OCI-LY7 (cell line): ENCODE measurements around the gene DDX20. TPM values are rescaled to one million over a fixed set of nuclear protein-coding genes. Genes with fewer than 3 reads are reported as not detected.

ENCODE experiments used
- BruUV-seq: library from RNA; stranded (reverse); fragments of 400-500 nt; replicated peaks from 2 replicates; lab custom pipeline; 2021; lab: Mats Ljungman, UMichigan
- CTCF ChIA-PET: fragments of 300-600 bp; sonication (Branson Sonifier 250); formaldehyde crosslinking; loops from one replicate; lab custom pipeline; 2022; ENCODE audit warnings: antibody characterized with exemption; ENCODE audit not compliant: unreplicated experiment; lab: Charles Lee
- POLR2A ChIA-PET: fragments of 300-600 bp; sonication (Branson Sonifier 250); formaldehyde crosslinking; loops from one replicate; lab custom pipeline; 2022; ENCODE audit warnings: antibody characterized with exemption; lab: Charles Lee
- DNase-seq: peaks from one replicate; pipeline ENCODE4 v3.0.0-alpha.2; 2015; ENCODE audit warnings: low spot score
- H2AFZ ChIP-seq: fragments of 200-600 bp; sonication (generic), shearing (Covaris generic); 2 replicates; pipeline ENCODE4 v1.6.1; 2014; ENCODE audit warnings: mild to moderate bottlenecking, antibody characterized with exemption, low read length, moderate library complexity
- H3K27ac ChIP-seq: fragments of 200-600 bp; sonication (generic); 2 replicates; pipeline ENCODE4 v1.5.1; 2014; ENCODE audit warnings: mixed run types, low read depth, mild to moderate bottlenecking, moderate library complexity, low read length, inconsistent platforms; ENCODE audit not compliant: poor library complexity, severe bottlenecking
- H3K36me3 ChIP-seq: fragments of 200-600 bp; sonication (generic); 2 replicates; pipeline ENCODE4 v1.6.1; 2014; ENCODE audit warnings: mild to moderate bottlenecking, antibody characterized with exemption, low read length, moderate library complexity, mixed read lengths; ENCODE audit not compliant: insufficient read depth
- H3K4me1 ChIP-seq: fragments of 200-600 bp; sonication (generic); 2 replicates; pipeline ENCODE4 v1.5.1; 2014; ENCODE audit warnings: mild to moderate bottlenecking, low read length; ENCODE audit not compliant: insufficient read depth, poor library complexity, severe bottlenecking
- H3K4me2 ChIP-seq: fragments of 200-600 bp; sonication (generic); 2 replicates; pipeline ENCODE4 v1.6.1; 2014; ENCODE audit warnings: mild to moderate bottlenecking, low read length
- H3K4me3 ChIP-seq: fragments of 200-600 bp; sonication (generic); 2 replicates; pipeline ENCODE4 v1.5.1; 2014; ENCODE audit warnings: mild to moderate bottlenecking, low read depth, low read length; ENCODE audit not compliant: poor library complexity, severe bottlenecking
- H3K79me2 ChIP-seq: fragments of 200-600 bp; sonication (generic); 2 replicates; pipeline ENCODE4 v1.6.1; 2016; ENCODE audit warnings: low read depth, mild to moderate bottlenecking, low read length, moderate library complexity, mixed read lengths; ENCODE audit not compliant: insufficient read depth
- H3K9me2 ChIP-seq: fragments of 200-600 bp; sonication (generic); 2 replicates; pipeline ENCODE4 v1.6.1; 2016; ENCODE audit warnings: mild to moderate bottlenecking, low read length, mixed read lengths; ENCODE audit not compliant: insufficient read depth
- H3K9me3 ChIP-seq: fragments of 200-600 bp; sonication (generic); 2 replicates; pipeline ENCODE4 v1.6.1; 2014; ENCODE audit warnings: mild to moderate bottlenecking, mixed run types, low read length, mixed read lengths
- H4K20me1 ChIP-seq: fragments of 200-600 bp; sonication (generic); 2 replicates; pipeline ENCODE4 v1.6.1; 2014; ENCODE audit warnings: mild to moderate bottlenecking, antibody characterized with exemption, low read length, moderate library complexity, mixed read lengths; ENCODE audit not compliant: insufficient read depth
- EZH2phosphoT487 ChIP-seq: fragments of 200-600 bp; sonication (generic); IDR thresholded peaks from 2 replicates; pipeline ENCODE4 v1.6.1; 2018; ENCODE audit warnings: low read depth, borderline replicate concordance, mild to moderate bottlenecking, mixed run types, antibody characterized with exemption, low read length, moderate library complexity, mixed read lengths
- intact Hi-C: fragments of 100-400 bp; cut with micrococcal nuclease; formaldehyde crosslinking; loops from one replicate; pipeline ENCODE4 v1.10.0; 2022; ENCODE audit not compliant: unreplicated experiment
- total RNA-seq, 2 experiments: library from RNA; depleted of rRNA in 1 of 2; stranded (reverse); fragments of >200 nt in 1 of 2; shearing (Covaris generic) in 1 of 2; gene quantifications; 2 replicates each; pipeline ENCODE4 v1.2.3, GENCODE V29; 2014 to 2022
- TF ChIP-seq, protein P1 (sequence below): fragments of 200-600 bp; sonication (generic); conservative IDR thresholded peaks from 2 replicates; pipeline ENCODE4 v1.5.1; 2014; ENCODE audit warnings: mild to moderate bottlenecking, antibody characterized with exemption, low read length, moderate library complexity, mixed read lengths

Gene DDX20
- total RNA-seq, 2 experiments from 2014 or later: 30.0 to 32.9 TPM

DNA sequence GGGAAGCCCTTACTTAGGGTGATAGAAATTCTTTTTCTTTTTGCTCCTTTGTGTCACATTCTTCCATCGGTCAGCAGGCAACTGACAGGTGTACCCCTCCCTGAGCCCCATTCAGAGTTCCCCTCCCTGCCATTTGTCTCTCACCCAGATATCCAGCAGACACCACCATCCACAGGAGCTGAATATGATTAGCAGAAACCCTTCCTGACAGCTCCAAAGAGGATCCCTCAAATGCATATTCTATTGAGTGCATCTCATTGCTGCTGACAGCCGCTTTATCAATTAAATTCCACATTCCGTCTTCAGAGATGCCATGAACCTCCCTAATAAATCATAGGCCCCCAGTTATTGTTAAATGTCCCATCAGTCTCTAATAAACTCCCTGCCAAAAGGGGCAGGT, 6.1 kb upstream of the DDX20 start:
- DNase-seq: no peak
- ChIA-PET POLR2A (interaction anchor here (0.6 to 1.4 kb wide), 3 partner anchors 11 to 281 kb away, joined by 4 to 6 read pairs (median 4); partner anchors contain the start of gene INKA2), CTCF (interaction anchor here (1.4 kb wide), 1 partner anchor 242 kb away, joined by 5 read pairs; no protein-coding TSS in a partner anchor)
- H3K9me2 ChIP-seq: no peaks in the 10 kb centered on the region
- intact Hi-C loops: loop anchor here (10.0 kb wide), 3 partner anchors 125 to 1115 kb away; no protein-coding TSS in a partner anchor
- H3K4me2 ChIP-seq: no peak overlapping the region
- no peaks in the 10 kb centered on the region for H4K20me1 ChIP-seq
- no peak overlapping the region for H3K27ac ChIP-seq
- no peaks in the 10 kb centered on the region for H3K36me3 ChIP-seq
- TF ChIP-seq, protein P1, sequence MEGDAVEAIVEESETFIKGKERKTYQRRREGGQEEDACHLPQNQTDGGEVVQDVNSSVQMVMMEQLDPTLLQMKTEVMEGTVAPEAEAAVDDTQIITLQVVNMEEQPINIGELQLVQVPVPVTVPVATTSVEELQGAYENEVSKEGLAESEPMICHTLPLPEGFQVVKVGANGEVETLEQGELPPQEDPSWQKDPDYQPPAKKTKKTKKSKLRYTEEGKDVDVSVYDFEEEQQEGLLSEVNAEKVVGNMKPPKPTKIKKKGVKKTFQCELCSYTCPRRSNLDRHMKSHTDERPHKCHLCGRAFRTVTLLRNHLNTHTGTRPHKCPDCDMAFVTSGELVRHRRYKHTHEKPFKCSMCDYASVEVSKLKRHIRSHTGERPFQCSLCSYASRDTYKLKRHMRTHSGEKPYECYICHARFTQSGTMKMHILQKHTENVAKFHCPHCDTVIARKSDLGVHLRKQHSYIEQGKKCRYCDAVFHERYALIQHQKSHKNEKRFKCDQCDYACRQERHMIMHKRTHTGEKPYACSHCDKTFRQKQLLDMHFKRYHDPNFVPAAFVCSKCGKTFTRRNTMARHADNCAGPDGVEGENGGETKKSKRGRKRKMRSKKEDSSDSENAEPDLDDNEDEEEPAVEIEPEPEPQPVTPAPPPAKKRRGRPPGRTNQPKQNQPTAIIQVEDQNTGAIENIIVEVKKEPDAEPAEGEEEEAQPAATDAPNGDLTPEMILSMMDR: no peak
- TF ChIP-seq EZH2phosphoT487: no peak
- BruUV-seq: no TSS peak
- H3K4me1 ChIP-seq: peaks cover 67% of the 10 kb centered on the region
- peaks cover 12% of the 10 kb centered on the region; the same call in 1 of the 2 replicates for H3K79me2 ChIP-seq
- no peaks in the 10 kb centered on the region for H3K9me3 ChIP-seq
- no peak overlapping the region for H2AFZ ChIP-seq
- H3K4me3 ChIP-seq: no peak overlapping the region

DNA sequence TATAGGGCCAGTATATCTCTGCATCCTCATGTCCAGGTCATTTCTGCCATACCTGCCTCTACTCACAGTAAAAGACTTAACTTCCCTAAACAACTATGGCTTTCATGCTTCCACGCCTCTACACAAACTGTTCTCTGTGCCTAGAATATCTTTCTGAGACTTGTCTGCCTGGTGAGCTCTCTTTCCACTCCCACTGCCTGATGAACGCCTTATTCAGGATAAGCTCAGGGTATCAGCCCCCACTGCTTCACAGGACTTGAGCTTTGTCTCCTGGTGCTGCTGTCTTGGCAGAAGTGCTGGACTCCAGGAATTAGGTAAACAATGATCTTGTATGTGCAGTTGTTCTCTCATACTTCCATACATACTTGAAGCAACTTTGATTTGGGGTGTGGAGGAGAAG, 4.8 kb upstream of the DDX20 start:
- TF ChIP-seq EZH2phosphoT487: no peak
- TF ChIP-seq, protein P1: no peak
- intact Hi-C loops: loop anchor here (10.0 kb wide), 3 partner anchors 126 to 1116 kb away; no protein-coding TSS in a partner anchor
- H3K79me2 ChIP-seq: peaks cover 19% of the 10 kb centered on the region; the same call in 1 of the 2 replicates
- H3K4me2 ChIP-seq: peak overlapping the region; percentile 85; the same call in 1 of the 2 replicates
- ChIA-PET POLR2A (interaction anchor here (0.7 to 3.4 kb wide), 11 partner anchors 10 to 282 kb away, joined by 3 to 26 read pairs (median 4); partner anchors contain the start of genes ADORA3, INKA2 and TMIGD3), CTCF (interaction anchor here (1.0 to 2.1 kb wide), 4 partner anchors 12 to 243 kb away, joined by 3 to 13 read pairs (median 4); partner anchors contain the start of gene INKA2)
- peaks cover 68% of the 10 kb centered on the region for H3K4me1 ChIP-seq
- no peaks in the 10 kb centered on the region for H3K9me2 ChIP-seq
- H4K20me1 ChIP-seq: no peaks in the 10 kb centered on the region
- BruUV-seq: no TSS peak
- no peaks in the 10 kb centered on the region for H3K9me3 ChIP-seq
- H3K27ac ChIP-seq: peak overlapping the region; percentile 81
- no peak for DNase-seq
- H3K36me3 ChIP-seq: no peaks in the 10 kb centered on the region
- H2AFZ ChIP-seq: peak overlapping the region; percentile 26; the same call in 1 of the 2 replicates
- no peak overlapping the region for H3K4me3 ChIP-seq
